Measurements from ENCODE around the gene MGMT.

Gene MGMT

GRCh38 chr10:129697463-129698247, 230.6 kb downstream of the MGMT start:
- H3K27ac ChIP-seq: no peak overlapping the region
- DNase-seq (ENCODE audit: low read depth, low spot score): no peak

- DNase-seq (ENCODE audit: low read depth, low spot score): no peak
- no peak overlapping the region for H3K27ac ChIP-seq
These were observed 232.8 kb downstream of the MGMT start for GRCh38 chr10:129699722-129700340.

- H3K27ac ChIP-seq: no peak overlapping the region
- DNase-seq (ENCODE audit: low read depth, low spot score): no peak
These were observed 235.6 kb downstream of the MGMT start for GRCh38 chr10:129702605-129703004.

- DNase-seq (ENCODE audit: low read depth, low spot score): no peak
- no peak overlapping the region for H3K27ac ChIP-seq
These were observed 236.5 kb downstream of the MGMT start for GRCh38 chr10:129703287-129704137.

- no peak overlapping the region for H3K27ac ChIP-seq
- DNase-seq (ENCODE audit: low read depth, low spot score): no peak
These were observed 237.2 kb downstream of the MGMT start for GRCh38 chr10:129704225-129704624.

- no peak for DNase-seq (ENCODE audit: low read depth, low spot score)
- H3K27ac ChIP-seq: no peak overlapping the region
These were observed 237.9 kb downstream of the MGMT start for GRCh38 chr10:129704786-129705525.

GRCh38 chr10:129705676-129706075, 238.6 kb downstream of the MGMT start:
- H3K27ac ChIP-seq: no peak overlapping the region
- DNase-seq (ENCODE audit: low read depth, low spot score): no peak

GRCh38 chr10:129706081-129706480, 239.0 kb downstream of the MGMT start:
- H3K27ac ChIP-seq: no peak overlapping the region
- DNase-seq (ENCODE audit: low read depth, low spot score): no peak

- DNase-seq (ENCODE audit: low read depth, low spot score): no peak
- no peak overlapping the region for H3K27ac ChIP-seq
These were observed 239.5 kb downstream of the MGMT start for GRCh38 chr10:129706523-129706922.

- DNase-seq (ENCODE audit: low read depth, low spot score): no peak
These were observed 240.7 kb downstream of the MGMT start for GRCh38 chr10:129707406-129708388.

GRCh38 chr10:129709101-129709500, 242.1 kb downstream of the MGMT start:
- no peak for DNase-seq (ENCODE audit: low read depth, low spot score)

More at GRCh38 chr10:129707406-129708388, 240.7 kb downstream of the MGMT start:
- no peak overlapping the region for H3K27ac ChIP-seq

GRCh38 chr10:129709627-129710509, 242.8 kb downstream of the MGMT start:
- H3K27ac ChIP-seq: no peak overlapping the region
- no peak for DNase-seq (ENCODE audit: low read depth, low spot score)

More at GRCh38 chr10:129709101-129709500, 242.1 kb downstream of the MGMT start:
- no peak overlapping the region for H3K27ac ChIP-seq

- no peak for DNase-seq (ENCODE audit: low read depth, low spot score)
- H3K27ac ChIP-seq: no peak overlapping the region
These were observed 243.4 kb downstream of the MGMT start for GRCh38 chr10:129710510-129710847.

GRCh38 chr10:129711291-129711690, 244.2 kb downstream of the MGMT start:
- H3K27ac ChIP-seq: no peak overlapping the region
- no peak for DNase-seq (ENCODE audit: low read depth, low spot score)

- no peak overlapping the region for H3K27ac ChIP-seq
- DNase-seq (ENCODE audit: low read depth, low spot score): no peak
These were observed 245.0 kb downstream of the MGMT start for GRCh38 chr10:129712000-129712399.

- DNase-seq (ENCODE audit: low read depth, low spot score): no peak
- no peak overlapping the region for H3K27ac ChIP-seq
These were observed 246.7 kb downstream of the MGMT start for GRCh38 chr10:129713659-129714265.

GRCh38 chr10:129715805-129716204, 248.8 kb downstream of the MGMT start:
- no peak overlapping the region for H3K27ac ChIP-seq
- DNase-seq (ENCODE audit: low read depth, low spot score): no peak

GRCh38 chr10:129716211-129716681, 249.2 kb downstream of the MGMT start:
- DNase-seq (ENCODE audit: low read depth, low spot score): no peak
- no peak overlapping the region for H3K27ac ChIP-seq
